SK-N-SH treated with all-trans-retinoic acid at 6 μM for 48 hours (cell line): ENCODE results near the gene TAC4.

Experiments
- ARNTL ChIP-seq: fragments of 450-650 bp; formaldehyde crosslinking; IDR thresholded peaks from 2 replicates; pipeline ENCODE4 v1.5.0; 2020; ENCODE audit warnings: low read depth, mild to moderate bottlenecking, moderate library complexity, borderline replicate concordance
- BACH2 ChIP-seq: fragments of 250-450 bp; sonication (Bioruptor Pico); IDR thresholded peaks from 2 replicates; pipeline ENCODE4 v1.9.0; 2021; ENCODE audit warnings: mild to moderate bottlenecking, borderline replicate concordance
- CSRNP3 ChIP-seq: fragments of 250-450 bp; sonication (Bioruptor Pico); IDR thresholded peaks from 2 replicates; pipeline ENCODE4 v1.5.1; 2021; ENCODE audit warnings: mild to moderate bottlenecking, moderate library complexity
- GLIS3 ChIP-seq: fragments of 250-450 bp; sonication (Bioruptor Pico); IDR thresholded peaks from 2 replicates; pipeline ENCODE4 v1.5.0; 2020; ENCODE audit warnings: mild to moderate bottlenecking, moderate library complexity
- PATZ1 ChIP-seq: fragments of 250-450 bp; sonication (Bioruptor Pico); IDR thresholded peaks from 2 replicates; pipeline ENCODE4 v1.8.0; 2020; ENCODE audit warnings: mild to moderate bottlenecking, moderate library complexity, borderline replicate concordance
- POU6F1 ChIP-seq: fragments of 250-450 bp; sonication (Bioruptor Pico); IDR thresholded peaks from 2 replicates; pipeline ENCODE4 v1.8.0; 2021; ENCODE audit warnings: low read depth, mild to moderate bottlenecking, moderate library complexity, borderline replicate concordance
- TCF4 ChIP-seq: fragments of 250-450 bp; sonication (Bioruptor Pico); IDR thresholded peaks from 2 replicates; pipeline ENCODE4 v1.8.0; 2021; ENCODE audit warnings: mild to moderate bottlenecking, moderate library complexity, borderline replicate concordance
- TSHZ2 ChIP-seq: fragments of 250-450 bp; sonication (Bioruptor Pico); IDR thresholded peaks from 2 replicates; pipeline ENCODE4 v1.5.0; 2020; ENCODE audit warnings: mild to moderate bottlenecking, moderate library complexity
- ZC3H10 ChIP-seq: fragments of 250-450 bp; sonication (Bioruptor Pico); IDR thresholded peaks from 2 replicates; pipeline ENCODE4 v1.5.1; 2021; ENCODE audit warnings: mild to moderate bottlenecking, moderate library complexity
- ZFP3 ChIP-seq: fragments of 250-450 bp; sonication (Bioruptor Pico); IDR thresholded peaks from 2 replicates; pipeline ENCODE4 v1.5.0; 2020; ENCODE audit warnings: mild to moderate bottlenecking, moderate library complexity
- ZFP30 ChIP-seq: fragments of 450-650 bp; formaldehyde crosslinking; IDR thresholded peaks from 2 replicates; pipeline ENCODE4 v1.5.0; 2022; ENCODE audit warnings: mild to moderate bottlenecking, moderate library complexity
- ZNF70 ChIP-seq: fragments of 450-650 bp; formaldehyde crosslinking; IDR thresholded peaks from 2 replicates; pipeline ENCODE4 v1.5.0; 2020; ENCODE audit warnings: mild to moderate bottlenecking, moderate library complexity

- TF ChIP-seq ZFP30 (CRISPR knock-in tag) (no peak), ZC3H10 (CRISPR knock-in tag) (no peak), GLIS3 (CRISPR knock-in tag) (no peak), PATZ1 (CRISPR knock-in tag) (no peak), ARNTL (CRISPR knock-in tag) (no peak), TCF4 (CRISPR knock-in tag) (no peak), ZFP3 (no peak), CSRNP3 (CRISPR knock-in tag) (no peak), BACH2 (CRISPR knock-in tag) (no peak), POU6F1 (CRISPR knock-in tag) (no peak), TSHZ2 (CRISPR knock-in tag) (no peak), ZNF70 (CRISPR knock-in tag) (no peak)
Measured at GRCh38 chr17:49821916-49822315, 26.0 kb downstream of the TAC4 start.
